ENCODE measurements around the gene CDS2. TPM values are rescaled to one million over a fixed set of nuclear protein-coding genes. Genes with fewer than 3 reads are reported as not detected.
"Not testable (repeated sequence)": the region's sequence is repeated elsewhere in the genome, so short reads cannot be mapped to it uniquely, and the experiment has no call there.

Gene CDS2
- total RNA-seq: 57.2 TPM
- long read RNA-seq, full-length matches to known transcripts: 29 of 40 reads
- long read RNA-seq, partial matches to known transcripts: 1 of 40 reads
- long read RNA-seq, other reads (novel, unspliced or antisense): 10 of 40 reads

- intact Hi-C loops (cut with DNase I): loop anchor here (1.0 to 5.0 kb wide), 3 partner anchors 44 to 321 kb away; no protein-coding TSS in a partner anchor
- peak; percentile 100 for DNase-seq (ENCODE audit: missing footprints)
- ATAC-seq: peak; percentile 98
Measured at GRCh38 chr20:5126512-5127203, at the start of gene CDS2. Gene CDS2 (plus strand): TSS chr20:5127008. CDS start chr20:5127093, 85 bp downstream.

GRCh38 chr20:5077761-5078387, 48.9 kb upstream of the CDS2 start:
- DNase-seq (ENCODE audit: missing footprints) (no peak), ATAC-seq (no peak)
- intact Hi-C loops (cut with DNase I): loop anchor here (10.0 kb wide), 1 partner anchor 73 kb away; the partner anchor contains the start of gene SLC23A2

GRCh38 chr20:5078399-5078958, 48.3 kb upstream of the CDS2 start:
- ATAC-seq: peak; percentile 70
- DNase-seq (ENCODE audit: missing footprints): peak; percentile 82
- intact Hi-C loops (cut with DNase I): loop anchor here (10.0 kb wide), 1 partner anchor 74 kb away; the partner anchor contains the start of gene SLC23A2

DNA sequence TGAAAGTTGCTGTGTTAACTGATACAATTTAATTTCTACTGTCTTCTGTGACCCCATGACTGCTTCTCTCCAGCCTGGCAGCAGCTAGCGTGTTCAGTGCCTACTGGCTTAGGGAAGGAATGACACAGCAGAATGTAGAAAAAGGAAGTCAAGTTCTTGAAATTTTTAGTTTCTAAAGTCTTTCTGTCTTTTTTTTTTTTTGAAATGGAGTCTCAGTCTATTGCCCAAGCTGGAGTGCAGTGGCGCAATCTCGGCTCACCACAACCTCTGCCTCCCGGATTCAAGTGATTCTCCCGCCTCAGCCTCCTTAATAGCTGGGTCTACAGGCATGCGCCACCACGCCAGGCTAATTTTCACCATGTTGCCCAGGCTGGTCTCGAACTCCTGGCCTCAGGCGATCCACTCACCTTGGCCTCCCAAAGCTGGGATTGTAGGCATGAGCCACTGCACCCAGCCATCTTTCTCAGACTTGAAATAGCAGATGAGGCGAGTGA, 46.4 kb upstream of the CDS2 start:
- peak; percentile 94 for DNase-seq (ENCODE audit: missing footprints)
- intact Hi-C loops (cut with DNase I): no loop called here
- peak; percentile 83 for ATAC-seq

DNA sequence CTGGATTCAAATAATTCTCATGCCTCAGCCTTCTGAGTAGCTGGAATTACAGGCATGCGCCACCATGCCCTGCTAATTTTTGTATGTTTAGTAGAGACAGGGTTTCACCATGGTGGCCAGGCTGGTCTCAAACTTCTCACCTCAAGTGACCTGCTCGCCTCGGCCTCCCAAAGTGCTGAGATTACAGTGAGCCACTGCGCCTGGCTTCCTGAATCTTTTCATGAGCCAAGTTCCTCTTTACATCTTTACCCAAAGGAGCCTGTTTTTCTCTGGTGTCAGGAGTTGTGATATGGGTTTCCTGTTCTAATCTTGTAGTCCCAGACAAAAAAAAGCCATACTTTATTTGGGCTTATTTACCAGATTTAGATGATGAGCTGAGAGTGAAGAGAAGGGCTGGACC, 41.4 kb upstream of the CDS2 start:
- ATAC-seq (no peak), DNase-seq (ENCODE audit: missing footprints) (peak; percentile 73)
- intact Hi-C loops (cut with DNase I): no loop called here

- DNase-seq (ENCODE audit: missing footprints) (no peak), ATAC-seq (no peak)
- intact Hi-C loops (cut with DNase I): no loop called here
Measured at GRCh38 chr20:5088688-5089087, 38.1 kb upstream of the CDS2 start.

DNA sequence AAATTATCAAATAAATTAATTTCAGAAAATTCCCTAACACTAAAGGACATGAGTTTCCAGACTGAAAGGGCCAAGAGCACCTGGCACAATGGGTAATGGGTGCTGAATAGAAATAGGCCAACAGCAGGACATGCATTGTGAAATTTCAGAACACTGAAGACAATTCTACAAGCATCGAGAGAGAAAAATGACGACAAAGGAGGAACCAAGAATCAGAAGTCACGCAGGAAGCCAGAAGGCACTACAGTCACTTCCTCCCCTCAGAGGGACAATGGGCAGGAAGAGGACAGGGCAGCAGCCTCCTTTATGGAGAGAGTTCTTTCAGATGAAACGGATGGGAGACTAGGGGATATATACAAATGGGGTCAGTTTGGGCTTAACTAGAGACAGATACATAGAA, 36.6 kb upstream of the CDS2 start:
- DNase-seq (ENCODE audit: missing footprints) (no peak), ATAC-seq (peak; percentile 60)
- intact Hi-C loops (cut with DNase I): no loop called here

GRCh38 chr20:5091902-5092301, 34.9 kb upstream of the CDS2 start:
- DNase-seq (ENCODE audit: missing footprints) (no peak), ATAC-seq (no peak)
- intact Hi-C loops (cut with DNase I): no loop called here

DNA sequence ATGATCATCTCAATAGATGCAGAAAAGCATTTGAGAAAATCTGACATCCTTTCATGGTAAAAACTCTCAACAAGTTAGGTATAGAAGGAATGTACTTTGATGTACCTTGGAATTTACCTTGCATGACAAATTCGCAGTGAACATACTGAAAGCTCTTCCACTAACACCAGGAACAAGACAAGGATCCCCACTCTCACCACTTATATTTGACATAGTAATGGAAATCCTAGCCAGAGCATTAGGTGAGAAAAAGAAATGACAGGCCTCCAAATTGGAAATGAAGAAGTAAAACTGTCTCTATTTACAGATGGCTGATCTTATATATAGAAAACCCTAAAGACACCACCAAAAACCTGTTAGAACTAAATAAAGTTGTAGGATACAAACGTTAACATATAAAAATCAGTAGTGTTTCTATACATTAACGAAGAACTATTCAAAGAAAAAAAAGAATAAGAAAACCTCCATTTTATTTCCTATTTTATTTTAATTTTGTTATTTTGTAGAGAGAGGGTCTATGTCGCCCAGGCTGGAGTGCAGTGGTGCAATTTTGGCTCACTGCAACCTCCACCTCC, 34.0 kb upstream of the CDS2 start:
- DNase-seq (ENCODE audit: missing footprints): no peak
- intact Hi-C loops (cut with DNase I): no loop called here
- ATAC-seq: no peak

DNA sequence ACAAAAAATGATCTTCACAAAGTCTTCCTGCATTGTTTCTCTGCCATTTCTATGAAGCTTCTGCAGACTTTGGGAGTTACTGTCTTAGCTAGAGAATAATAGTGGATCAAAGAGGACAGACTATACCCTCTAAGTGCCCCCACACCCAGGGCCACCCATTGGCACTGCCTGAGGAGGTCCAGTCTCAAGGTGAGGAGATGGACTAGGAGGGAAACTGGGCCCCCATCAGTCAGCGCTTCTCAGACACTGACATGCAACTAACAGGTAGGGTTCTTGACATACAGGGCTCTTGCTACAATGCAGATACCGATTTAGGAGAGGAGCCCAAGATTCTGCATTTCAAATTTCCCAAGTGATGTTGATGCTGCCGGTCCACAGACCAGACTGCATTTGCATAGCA, 31.4 kb upstream of the CDS2 start:
- DNase-seq (ENCODE audit: missing footprints) (no peak), ATAC-seq (no peak)
- intact Hi-C loops (cut with DNase I): no loop called here

- ATAC-seq: no peak
Measured at GRCh38 chr20:5095931-5096330, 30.9 kb upstream of the CDS2 start.

DNA sequence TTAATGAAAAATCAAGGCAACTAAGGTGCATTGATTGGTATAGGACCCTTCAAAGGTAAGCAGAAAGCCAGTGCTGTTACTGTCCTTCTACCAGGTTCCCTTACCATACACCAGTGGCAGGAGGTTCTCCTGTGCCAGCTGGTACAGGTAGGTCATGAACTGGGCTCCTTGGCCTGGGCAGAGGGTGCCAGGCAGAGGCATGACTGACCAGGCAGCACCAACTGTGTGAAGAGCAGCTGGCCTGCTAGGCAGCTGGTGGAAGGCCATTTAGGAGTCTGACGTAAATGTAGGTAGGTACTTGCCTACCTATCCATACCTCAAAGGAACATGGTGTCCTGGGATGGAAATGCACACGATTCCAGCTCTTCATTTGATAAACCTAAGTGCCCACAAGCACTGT, 30.3 kb upstream of the CDS2 start:
- ATAC-seq (peak; percentile 20), DNase-seq (ENCODE audit: missing footprints) (no peak)
- intact Hi-C loops (cut with DNase I): no loop called here

More at GRCh38 chr20:5095931-5096330, 30.9 kb upstream of the CDS2 start:
- DNase-seq (ENCODE audit: missing footprints): no peak
- intact Hi-C loops (cut with DNase I): no loop called here

DNA sequence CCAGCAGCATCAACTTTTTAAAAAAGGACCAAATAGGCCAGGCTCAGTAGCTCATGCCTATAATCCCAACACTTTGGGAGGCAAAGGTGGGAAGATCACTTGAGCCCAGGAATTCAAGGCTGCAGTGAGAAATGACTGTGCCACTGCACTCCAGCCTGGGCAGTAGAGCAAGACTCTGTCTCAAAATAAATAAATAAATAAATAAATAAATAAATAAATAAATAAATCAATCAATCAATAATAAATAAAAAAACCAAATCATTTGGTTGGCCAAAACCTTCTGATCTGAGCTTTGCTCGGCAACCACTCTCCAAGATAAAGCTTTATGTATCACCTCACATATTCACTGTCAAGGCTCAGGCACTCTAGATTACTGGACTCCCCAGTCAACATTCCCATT, 27.8 kb upstream of the CDS2 start:
- intact Hi-C loops (cut with DNase I); ATAC-seq; DNase-seq (ENCODE audit: missing footprints): not testable (repeated sequence)

- not testable (repeated sequence) for ATAC-seq; DNase-seq (ENCODE audit: missing footprints)
- intact Hi-C loops (cut with DNase I): loop anchor here (5.0 kb wide), 1 partner anchor 488 kb away; no protein-coding TSS in a partner anchor
Measured at GRCh38 chr20:5099909-5100308, 26.9 kb upstream of the CDS2 start.

DNA sequence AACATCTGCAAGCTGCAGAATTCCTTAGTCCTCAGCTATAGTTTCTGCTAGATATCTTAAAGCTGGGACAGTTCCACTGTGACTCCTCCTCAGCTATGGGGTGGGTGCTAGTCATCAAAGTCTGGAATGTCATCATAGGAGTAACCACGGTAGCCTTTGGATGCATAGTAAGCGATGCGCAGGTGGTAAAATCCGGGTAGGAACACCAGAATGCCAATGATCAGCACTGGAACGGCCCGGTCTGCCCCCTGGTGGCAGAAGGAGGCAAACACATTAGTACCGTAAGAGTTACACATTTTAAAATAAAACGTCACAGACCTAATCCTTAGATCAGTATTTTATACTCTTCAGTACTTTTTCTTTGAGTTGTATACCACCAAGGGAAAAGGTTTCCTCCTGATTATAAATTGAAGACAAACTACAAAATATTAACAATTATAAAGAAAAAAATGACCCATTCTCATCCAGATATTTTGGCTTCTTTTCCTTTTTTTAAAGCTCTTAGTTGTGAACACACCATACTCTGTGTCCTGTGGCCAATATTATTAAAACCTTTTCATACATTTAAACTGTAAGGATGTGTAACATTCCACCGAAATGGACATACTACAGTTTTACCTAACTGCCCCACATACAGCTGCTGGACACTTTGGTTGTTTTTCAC, 26.0 kb upstream of the CDS2 start:
- intact Hi-C loops (cut with DNase I): loop anchor here (5.0 kb wide), 1 partner anchor 489 kb away; no protein-coding TSS in a partner anchor
- peak; percentile 71 for ATAC-seq
- peak; percentile 91 for DNase-seq (ENCODE audit: missing footprints)

- no peak for ATAC-seq
- DNase-seq (ENCODE audit: missing footprints): no peak
- intact Hi-C loops (cut with DNase I): loop anchor here (5.0 kb wide), 1 partner anchor 492 kb away; no protein-coding TSS in a partner anchor
Measured at GRCh38 chr20:5104479-5104878, 22.3 kb upstream of the CDS2 start.

DNA sequence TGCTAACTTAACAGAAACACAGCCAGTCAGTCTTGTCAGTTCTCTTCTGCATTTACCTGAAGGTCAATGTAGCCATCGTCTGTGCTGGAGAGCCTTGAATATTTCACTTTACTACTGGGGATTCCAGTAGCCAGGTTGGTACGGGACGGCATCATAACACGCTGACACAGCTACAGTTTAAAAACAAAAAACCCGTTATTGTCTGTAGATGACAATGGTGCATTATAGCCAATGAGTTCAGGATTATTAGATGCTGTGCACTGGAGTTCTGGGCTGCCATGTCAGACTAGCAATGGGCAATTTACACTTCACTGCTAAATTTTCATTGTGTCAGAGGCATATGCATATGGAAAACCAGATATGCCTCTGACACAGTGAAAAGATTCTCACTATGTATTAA, 17.5 kb upstream of the CDS2 start:
- intact Hi-C loops (cut with DNase I): no loop called here
- DNase-seq (ENCODE audit: missing footprints) (no peak), ATAC-seq (no peak)

DNA sequence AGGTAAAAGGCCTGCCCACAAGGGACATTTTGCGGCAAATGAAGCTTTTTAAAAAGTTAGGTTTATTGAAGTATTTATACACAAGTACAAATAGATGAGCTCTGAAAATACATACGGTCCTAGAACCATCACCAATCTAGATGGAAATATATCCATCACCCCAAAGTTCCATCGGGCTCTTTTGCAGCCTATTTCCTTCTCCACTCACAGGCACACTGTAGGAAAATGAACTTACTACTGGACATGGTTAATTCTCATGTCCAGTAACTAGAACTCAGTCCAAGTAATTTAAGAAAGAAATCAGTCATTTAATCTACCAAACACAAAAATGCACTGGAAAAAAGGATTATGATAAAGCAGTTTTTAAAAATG, 13.2 kb upstream of the CDS2 start:
- ATAC-seq: no peak
- intact Hi-C loops (cut with DNase I): no loop called here
- DNase-seq (ENCODE audit: missing footprints): no peak

GRCh38 chr20:5114403-5114802, 12.4 kb upstream of the CDS2 start:
- intact Hi-C loops (cut with DNase I): no loop called here
- DNase-seq (ENCODE audit: missing footprints): no peak
- no peak for ATAC-seq
